Thymus (tissue), 11 donors: ENCODE measurements around the gene FAAP100. TPM values are rescaled to one million over a fixed set of nuclear protein-coding genes. Genes with fewer than 3 reads are reported as not detected.

Source experiments
- DNase-seq, 9 donors: peaks; one replicate each; pipeline ENCODE4 v3.0.0-alpha.2; 2013; ENCODE audit warnings: low spot score in 9 of 9, low read depth in 6 of 9, missing footprints in 1 of 9
- H3K27ac ChIP-seq, 2 donors: one replicate each; pipeline ENCODE4 v1.5.1; 2013; ENCODE audit warnings: control low read depth in 1 of 2, low read depth in 1 of 2, low read length in 1 of 2, mild to moderate bottlenecking in 1 of 2, moderate library complexity in 1 of 2
- H3K27me3 ChIP-seq, 2 donors: one replicate each; pipeline ENCODE4 v1.5.1; 2013; ENCODE audit warnings: low read length in 1 of 2; ENCODE audit not compliant: control insufficient read depth in 2 of 2, insufficient read depth in 1 of 2
- H3K36me3 ChIP-seq, 2 donors: one replicate each; pipeline ENCODE4 v1.5.1; 2013; ENCODE audit warnings: low read length in 1 of 2, mild to moderate bottlenecking in 1 of 2, moderate library complexity in 1 of 2; ENCODE audit not compliant: control insufficient read depth in 2 of 2, insufficient read depth in 2 of 2
- H3K4me1 ChIP-seq, 2 donors: one replicate each; pipeline ENCODE4 v1.5.1; 2013; ENCODE audit warnings: low read length in 2 of 2; ENCODE audit not compliant: control insufficient read depth in 2 of 2, insufficient read depth in 2 of 2
- H3K4me3 ChIP-seq, 2 donors: one replicate each; pipeline ENCODE4 v1.5.1; 2013; ENCODE audit warnings: low read length in 2 of 2, control low read depth in 1 of 2, mild to moderate bottlenecking in 1 of 2
- H3K9me3 ChIP-seq, 2 donors: one replicate each; pipeline ENCODE4 v1.5.1; 2013; ENCODE audit warnings: low read length in 1 of 2, mild to moderate bottlenecking in 1 of 2; ENCODE audit not compliant: control insufficient read depth in 2 of 2, insufficient read depth in 1 of 2
- WGBS: extraction: QIAGEN DNeasy Blood & Tissue Kit; methylation state at CpG from one replicate; pipeline ENCODE4 v1.1.7; 2013; 5-methylcytosine and 5-hydroxymethylcytosine counted together
- polyA plus RNA-seq: library from polyadenylated mRNA; stranded (reverse); fragments of 200-250 nt; gene quantifications from one replicate; pipeline ENCODE4 v1.2.3, GENCODE V29; 2013
- total RNA-seq: library from RNA; stranded (reverse); fragments of 120-200 nt; gene quantifications from one replicate; pipeline ENCODE4 v1.2.4, GENCODE V29; 2013
- donor health status: healthy.

The FAAP100 gene
- total and polyA plus RNA-seq, 2 donors: 8.8 to 43.9 TPM

- no peaks in the 10 kb centered on the region for H3K4me1 ChIP-seq
- no peak overlapping the region for H3K4me3 ChIP-seq
- DNase-seq: no peak
- H3K36me3 ChIP-seq: peaks cover 84 to 90% of the 10 kb centered on the region in 2 donors
- no peak overlapping the region for H3K27ac ChIP-seq
- H3K27me3 ChIP-seq: no peaks in the 10 kb centered on the region
- H3K9me3 ChIP-seq: no peaks in the 10 kb centered on the region
- WGBS: 96% methylated on average over 4 of the region's 4 CpGs
Observed at GRCh38 chr17:81561494-81561885, 9.3 kb upstream of the FAAP100 start.

GRCh38 chr17:81558941-81559806 is 7.0 kb upstream of the FAAP100 start:
- Histone ChIP-seq H3K27ac (no peak overlapping the region), H3K4me3 (no peak overlapping the region), H3K9me3 (no peaks in the 10 kb centered on the region), H3K36me3 (peaks cover 68% of the 10 kb centered on the region in 2 donors), H3K4me1 (peaks cover 0 to 3% of the 10 kb centered on the region in 2 donors), H3K27me3 (no peaks in the 10 kb centered on the region)
- DNase-seq: no peak
- 95% methylated on average over 27 of the region's 27 CpGs for WGBS

- DNase-seq: no peak
- peaks cover 57 to 59% of the 10 kb centered on the region in 2 donors for H3K36me3 ChIP-seq
- no peaks in the 10 kb centered on the region for H3K9me3 ChIP-seq
- H3K4me3 ChIP-seq: no peak overlapping the region
- no peaks in the 10 kb centered on the region for H3K27me3 ChIP-seq
- 98% methylated on average over 12 of the region's 12 CpGs for WGBS
- no peak overlapping the region for H3K27ac ChIP-seq
- H3K4me1 ChIP-seq: peaks cover 8 to 14% of the 10 kb centered on the region in 2 donors
Observed at GRCh38 chr17:81558115-81558468, 5.9 kb upstream of the FAAP100 start.

GRCh38 chr17:81557276-81558114 is 5.3 kb upstream of the FAAP100 start:
- H3K4me3 ChIP-seq: no peak overlapping the region
- WGBS: 97% methylated on average over 21 of the region's 21 CpGs
- H3K27me3 ChIP-seq: no peaks in the 10 kb centered on the region
- no peak for DNase-seq
- no peaks in the 10 kb centered on the region for H3K9me3 ChIP-seq
- H3K36me3 ChIP-seq: peaks cover 52 to 55% of the 10 kb centered on the region in 2 donors
- H3K4me1 ChIP-seq: peaks cover 8 to 17% of the 10 kb centered on the region in 2 donors
- no peak overlapping the region for H3K27ac ChIP-seq

- Histone ChIP-seq H3K4me1 (peaks cover 8 to 17% of the 10 kb centered on the region in 2 donors), H3K27ac (no peak overlapping the region), H3K36me3 (peaks cover 45 to 51% of the 10 kb centered on the region in 2 donors), H3K27me3 (no peaks in the 10 kb centered on the region), H3K4me3 (no peak overlapping the region), H3K9me3 (no peaks in the 10 kb centered on the region)
- DNase-seq: no peak
- 99% methylated on average over 6 of the region's 6 CpGs for WGBS
Observed at GRCh38 chr17:81556863-81557262, 4.7 kb upstream of the FAAP100 start.

GRCh38 chr17:81556175-81556691 is 4.1 kb upstream of the FAAP100 start:
- no peaks in the 10 kb centered on the region for H3K9me3 ChIP-seq
- peaks cover 39 to 45% of the 10 kb centered on the region in 2 donors for H3K36me3 ChIP-seq
- no peaks in the 10 kb centered on the region for H3K27me3 ChIP-seq
- no peak overlapping the region for H3K4me3 ChIP-seq
- H3K27ac ChIP-seq: no peak overlapping the region
- 97% methylated on average over 9 of the region's 9 CpGs for WGBS
- H3K4me1 ChIP-seq: peaks cover 13 to 22% of the 10 kb centered on the region in 2 donors
- no peak for DNase-seq

GRCh38 chr17:81553616-81554181 is 1.5 kb upstream of the FAAP100 start:
- Histone ChIP-seq H3K4me1 (peaks cover 15 to 28% of the 10 kb centered on the region in 2 donors), H3K4me3 (peak overlapping the region; percentile 81 to 87), H3K36me3 (peaks cover 36 to 44% of the 10 kb centered on the region in 2 donors), H3K9me3 (no peaks in the 10 kb centered on the region), H3K27me3 (no peaks in the 10 kb centered on the region), H3K27ac (peak overlapping the region; percentile 19 to 93)
- no peak for DNase-seq
- WGBS: 17% methylated on average over 24 of the region's 24 CpGs

- peak overlapping the region; percentile 81 to 87 for H3K4me3 ChIP-seq
- DNase-seq: peak; percentile 47 to 87 (median 69)
- H3K9me3 ChIP-seq: no peaks in the 10 kb centered on the region
- peaks cover 32 to 40% of the 10 kb centered on the region in 2 donors for H3K36me3 ChIP-seq
- peaks cover 15 to 28% of the 10 kb centered on the region in 2 donors for H3K4me1 ChIP-seq
- WGBS: 1% methylated on average over 19 of the region's 19 CpGs
- H3K27ac ChIP-seq: peak overlapping the region; percentile 92 to 93
- no peaks in the 10 kb centered on the region for H3K27me3 ChIP-seq
Observed at GRCh38 chr17:81553018-81553615, 964 bp upstream of the FAAP100 start.
